GM18907 (cell line): ENCODE measurements around the gene ABCC1.
"Not testable (repeated sequence)": the region's sequence is repeated elsewhere in the genome, so short reads cannot be mapped to it uniquely, and the experiment has no call there.

Experiments used
- ATAC-seq: cut with Tn5 transposase; IDR thresholded peaks from one replicate; pipeline ENCODE4 v1.9.1; 2021; ENCODE audit warnings: mild to moderate bottlenecking, moderate library complexity; ENCODE audit not compliant: unreplicated experiment

The ABCC1 gene

GRCh38 chr16:15949210-15950160 is at the start of gene ABCC1:
ABCC1 (plus strand) TSS chr16:15949616; CDS start chr16:15949752, 136 bp downstream.
- ATAC-seq, result peak; percentile 67

GRCh38 chr16:15900357-15900756 is 49.1 kb upstream of the ABCC1 start:
- no peak for ATAC-seq

GRCh38 chr16:15900901-15901500 is 48.4 kb upstream of the ABCC1 start:
- no peak for ATAC-seq

- no peak for ATAC-seq
These were observed 45.5 kb upstream of the ABCC1 start for GRCh38 chr16:15903960-15904359.

GRCh38 chr16:15906439-15906838 is 43.0 kb upstream of the ABCC1 start:
- no peak for ATAC-seq

GRCh38 chr16:15907863-15908478 is 41.4 kb upstream of the ABCC1 start:
- peak; percentile 99 for ATAC-seq

GRCh38 chr16:15911198-15911597 is 38.2 kb upstream of the ABCC1 start:
- no peak for ATAC-seq

- no peak for ATAC-seq
These were observed 36.2 kb upstream of the ABCC1 start for GRCh38 chr16:15913046-15913698.

GRCh38 chr16:15915555-15916081 is 33.8 kb upstream of the ABCC1 start:
- no peak for ATAC-seq

- no peak for ATAC-seq
These were observed 33.1 kb upstream of the ABCC1 start for GRCh38 chr16:15916323-15916722.

GRCh38 chr16:15918314-15918713 is 31.1 kb upstream of the ABCC1 start:
- not testable (repeated sequence) for ATAC-seq

- no peak for ATAC-seq
These were observed 30.1 kb upstream of the ABCC1 start for GRCh38 chr16:15919331-15919730.

GRCh38 chr16:15924996-15925395 is 24.4 kb upstream of the ABCC1 start:
- ATAC-seq, result no peak

- ATAC-seq, result no peak
These were observed 23.8 kb upstream of the ABCC1 start for GRCh38 chr16:15925631-15926030.

- no peak for ATAC-seq
These were observed 20.9 kb upstream of the ABCC1 start for GRCh38 chr16:15928261-15929104.

- ATAC-seq, result no peak
These were observed 16.5 kb upstream of the ABCC1 start for GRCh38 chr16:15932939-15933338.

- no peak for ATAC-seq
These were observed 15.6 kb upstream of the ABCC1 start for GRCh38 chr16:15933781-15934180.

- no peak for ATAC-seq
These were observed 14.4 kb upstream of the ABCC1 start for GRCh38 chr16:15934991-15935390.

GRCh38 chr16:15936809-15937208 is 12.6 kb upstream of the ABCC1 start:
- not testable (repeated sequence) for ATAC-seq
